Activated CD4-positive, alpha-beta T cell treated with anti-CD3 and anti-CD28 coated beads for 36 hours (primary cell): ENCODE measurements around the gene OR8I2. TPM values are rescaled to one million over a fixed set of nuclear protein-coding genes. Genes with fewer than 3 reads are reported as not detected.
"Not testable (repeated sequence)": the region's sequence is repeated elsewhere in the genome, so short reads cannot be mapped to it uniquely, and the experiment has no call there.

Source experiments
- ATAC-seq: fragments of 200-7000 bp; cut with Tn5 transposase; one replicate; pipeline ENCODE4 v1.10.0; 2021; ENCODE audit warnings: mild to moderate bottlenecking, moderate library complexity
- CTCF ChIA-PET: fragments of 350-600 bp; sonication (Branson Sonifier 250); formaldehyde crosslinking; loops from one replicate; lab custom pipeline; 2021; ENCODE audit warnings: antibody characterized with exemption; lab: Charles Lee
- POLR2A ChIA-PET: fragments of 350-600 bp; sonication (Branson Sonifier 250); formaldehyde crosslinking; loops from one replicate; lab custom pipeline; 2021; ENCODE audit warnings: antibody characterized with exemption, inconsistent platforms; lab: Charles Lee
- DNase-seq: peaks from one replicate; pipeline ENCODE4 v3.0.0-alpha.2; 2020
- H3K27ac Mint-ChIP-seq: one replicate; pipeline ENCODE4 v1.8.0; 2021; ENCODE audit warnings: mixed read lengths
- H3K27me3 Mint-ChIP-seq: one replicate; pipeline ENCODE4 v1.8.0; 2021; ENCODE audit warnings: mixed read lengths
- H3K36me3 Mint-ChIP-seq: one replicate; pipeline ENCODE4 v1.8.0; 2021; ENCODE audit warnings: low read depth, mixed read lengths
- H3K4me1 Mint-ChIP-seq: one replicate; pipeline ENCODE4 v1.8.0; 2021; ENCODE audit warnings: mixed read lengths
- H3K4me3 Mint-ChIP-seq: one replicate; pipeline ENCODE4 v1.8.0; 2021; ENCODE audit warnings: mild to moderate bottlenecking, moderate library complexity, mixed read lengths
- H3K9me3 Mint-ChIP-seq: one replicate; pipeline ENCODE4 v1.8.0; 2021; ENCODE audit warnings: low read depth, mixed read lengths
- intact Hi-C, 2 experiments: fragments of 100-400 bp; cut with DNase I in 1 of 2; cut with micrococcal nuclease in 1 of 2; formaldehyde crosslinking; loops; one replicate each; pipeline versions ENCODE4 v1.14.2 to v1.15.1; 2022 to 2024; cut with DNase I, micrococcal nuclease
- total RNA-seq, 2 experiments: library from RNA; stranded (reverse); gene quantifications; one replicate each; pipeline ENCODE4 v1.2.3, GENCODE V29; 2021

OR8I2 gene
- not detected for total RNA-seq

DNA sequence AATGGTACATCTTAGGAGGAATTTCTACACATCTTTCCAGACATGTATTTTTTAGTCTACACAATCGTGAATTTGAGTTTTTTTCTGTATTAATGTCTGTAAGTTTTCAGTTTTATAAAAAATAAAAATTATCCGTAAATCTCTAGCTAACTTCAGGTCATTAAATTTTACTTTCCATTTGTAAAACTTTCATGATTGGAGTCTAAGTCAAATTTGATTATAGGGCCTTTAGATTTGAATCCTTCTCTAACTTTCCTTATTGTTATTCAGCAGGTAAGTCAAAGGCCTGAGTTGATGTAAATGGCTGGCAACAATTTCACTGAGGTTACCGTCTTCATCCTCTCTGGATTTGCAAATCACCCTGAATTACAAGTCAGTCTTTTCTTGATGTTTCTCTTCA, at the start of gene OR8I2:
OR8I2 (plus strand) TSS at position 301 of the 400 bp plus-strand sequence; CDS start at position 301, 0 bp downstream.
- Mint-ChIP-seq H3K27me3 (no peaks in the 10 kb centered on the region), H3K4me1 (no peaks in the 10 kb centered on the region), H3K9me3 (peaks cover 9% of the 10 kb centered on the region), H3K27ac (no peak within 1 kb of the TSS), H3K4me3 (no peak within 1 kb of the TSS), H3K36me3 (no peaks in the 10 kb centered on the region)
- DNase-seq (no peak), ATAC-seq (no peak)
- ChIA-PET POLR2A (no interaction called here), CTCF (interaction anchor here (0.6 kb wide), 1 partner anchor 243 kb away, joined by 3 read pairs; no protein-coding TSS in a partner anchor)
- intact Hi-C loops, result no loop called here

DNA sequence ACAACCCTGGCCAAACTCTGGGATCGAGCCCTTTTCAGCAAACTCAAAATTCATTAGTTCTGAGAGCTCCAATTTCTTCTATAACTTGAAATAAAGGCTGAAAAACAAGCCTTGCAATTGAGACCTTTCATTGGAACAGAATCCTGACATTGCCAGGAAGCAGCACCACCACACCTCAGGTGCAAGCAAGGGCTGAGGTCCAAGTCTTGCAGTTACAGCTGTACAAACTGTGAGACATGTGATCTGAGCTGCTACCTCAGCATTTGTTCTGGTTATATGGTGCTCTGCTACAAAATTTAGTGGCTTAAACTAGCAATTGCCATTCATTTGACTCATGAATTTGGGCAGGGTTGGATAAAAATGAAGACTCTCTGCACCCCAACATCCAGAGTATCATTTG, 47.6 kb upstream of the OR8I2 start:
- ATAC-seq (no peak), DNase-seq (no peak)
- Mint-ChIP-seq H3K4me3 (no peak overlapping the region), H3K27me3 (no peaks in the 10 kb centered on the region), H3K4me1 (no peaks in the 10 kb centered on the region), H3K27ac (no peak overlapping the region), H3K36me3 (no peaks in the 10 kb centered on the region), H3K9me3 (peaks cover 10% of the 10 kb centered on the region)
- CTCF ChIA-PET, result no interaction called here
- POLR2A ChIA-PET, result no interaction called here
- intact Hi-C loops, result no loop called here

DNA sequence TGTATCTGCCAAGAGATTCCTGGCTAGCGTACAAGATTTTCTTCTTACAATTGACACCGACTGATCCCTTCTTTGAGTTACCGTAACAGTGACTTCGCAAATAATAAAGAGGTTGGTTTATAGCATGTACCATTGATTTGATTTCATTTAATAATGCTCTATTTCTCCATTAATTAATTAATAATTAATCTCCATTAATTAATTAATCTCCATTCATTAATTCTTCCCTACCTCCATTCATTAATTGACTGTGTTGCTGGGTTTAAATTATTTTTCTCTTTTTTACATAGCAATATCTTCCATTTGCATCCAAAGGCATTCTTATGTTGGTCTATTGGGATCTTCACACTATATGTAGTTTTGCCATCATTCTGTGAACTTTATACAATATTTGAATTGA, 44.6 kb upstream of the OR8I2 start:
- Mint-ChIP-seq H3K4me1 (no peaks in the 10 kb centered on the region), H3K36me3 (no peaks in the 10 kb centered on the region), H3K27ac (no peak overlapping the region), H3K9me3 (peaks cover 2% of the 10 kb centered on the region), H3K4me3 (no peak overlapping the region), H3K27me3 (no peaks in the 10 kb centered on the region)
- ATAC-seq (no peak), DNase-seq (no peak)
- ChIA-PET POLR2A (no interaction called here), CTCF (interaction anchor here (1.0 kb wide), 1 partner anchor 20 kb away, joined by 3 read pairs; no protein-coding TSS in a partner anchor)
- intact Hi-C loops, result no loop called here

DNA sequence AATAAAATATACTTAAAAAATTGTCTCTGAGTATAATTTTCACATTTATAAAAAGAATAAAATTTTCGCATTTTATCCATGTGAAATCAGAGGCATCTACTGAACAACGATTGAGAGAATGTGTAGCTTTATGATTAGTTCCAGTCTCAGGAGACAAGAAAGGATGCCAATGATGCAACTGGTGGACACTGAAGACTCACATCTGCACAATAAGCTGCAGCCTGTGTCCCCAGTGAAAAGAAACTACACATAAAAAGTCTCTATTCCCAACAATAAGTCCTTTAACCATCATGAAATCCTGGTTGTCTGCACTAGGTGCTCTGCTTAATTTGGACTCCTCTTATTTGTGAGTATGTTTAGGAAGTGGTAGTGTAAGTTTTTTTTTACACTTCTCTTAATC, 43.6 kb upstream of the OR8I2 start:
- H3K36me3 Mint-ChIP-seq, result no peaks in the 10 kb centered on the region
- ChIA-PET CTCF (no interaction called here), POLR2A (no interaction called here)
- no peak for DNase-seq
- H3K4me1 Mint-ChIP-seq, result no peaks in the 10 kb centered on the region
- no peak for ATAC-seq
- no peak overlapping the region for H3K4me3 Mint-ChIP-seq
- intact Hi-C loops, result no loop called here
- H3K27ac Mint-ChIP-seq, result no peak overlapping the region
- H3K9me3 Mint-ChIP-seq, result peaks cover 5% of the 10 kb centered on the region
- no peaks in the 10 kb centered on the region for H3K27me3 Mint-ChIP-seq

DNA sequence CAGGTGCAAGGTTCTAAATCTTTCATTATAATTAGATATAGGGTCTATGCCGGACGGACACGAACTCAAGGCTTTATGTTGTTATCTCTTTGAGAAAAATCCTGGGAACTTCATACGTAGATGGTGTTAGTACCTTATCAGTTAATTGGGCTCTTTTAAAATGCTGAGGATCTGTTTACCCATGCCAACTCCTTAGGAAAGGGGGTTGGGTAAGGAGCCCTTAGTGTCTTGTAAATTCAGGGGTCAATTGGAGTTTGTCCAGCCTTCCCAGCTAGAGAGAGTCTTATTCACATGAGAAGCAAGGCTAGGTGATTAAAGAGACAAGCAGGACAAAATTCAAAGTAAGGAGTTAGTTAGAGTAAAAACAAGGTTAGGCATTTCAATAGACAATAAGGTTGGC, 36.7 kb upstream of the OR8I2 start:
- H3K36me3 Mint-ChIP-seq, intact Hi-C loops, POLR2A ChIA-PET, DNase-seq, H3K4me3 Mint-ChIP-seq, ATAC-seq, H3K4me1 Mint-ChIP-seq, CTCF ChIA-PET, H3K27me3 Mint-ChIP-seq, H3K27ac Mint-ChIP-seq: not testable (repeated sequence)
- H3K9me3 Mint-ChIP-seq, result peaks cover 19% of the 10 kb centered on the region

DNA sequence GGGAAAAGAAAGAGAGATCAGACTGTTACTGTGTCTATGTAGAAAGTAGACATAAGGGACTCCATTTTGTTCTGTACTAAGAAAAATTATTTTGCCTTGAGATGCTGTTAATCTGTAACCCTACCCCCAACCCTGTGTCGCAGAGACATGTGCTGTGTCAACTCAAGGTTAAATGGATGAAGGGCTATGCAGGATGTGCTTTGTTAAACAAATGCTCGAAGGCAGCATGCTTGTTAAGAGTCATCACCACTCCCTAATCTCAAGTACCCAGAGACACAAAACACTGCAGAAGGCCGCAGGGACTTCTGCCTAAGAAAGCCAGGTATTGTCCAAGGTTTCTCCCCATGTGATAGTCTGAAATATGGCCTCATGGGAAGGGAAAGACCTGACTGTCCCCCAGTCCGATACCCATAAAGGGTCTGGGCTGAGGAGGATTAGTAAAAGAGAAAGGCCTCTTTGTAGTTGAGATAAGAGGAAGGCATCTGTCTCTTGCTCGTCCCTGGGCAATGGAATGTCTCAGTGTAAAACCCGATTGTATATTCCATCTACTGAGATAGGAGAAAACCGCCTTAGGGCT, 35.4 kb upstream of the OR8I2 start:
- intact Hi-C loops, CTCF ChIA-PET, H3K27ac Mint-ChIP-seq, H3K27me3 Mint-ChIP-seq, H3K36me3 Mint-ChIP-seq, DNase-seq, H3K4me1 Mint-ChIP-seq, POLR2A ChIA-PET, H3K4me3 Mint-ChIP-seq, ATAC-seq: not testable (repeated sequence)
- peaks cover 19% of the 10 kb centered on the region for H3K9me3 Mint-ChIP-seq

DNA sequence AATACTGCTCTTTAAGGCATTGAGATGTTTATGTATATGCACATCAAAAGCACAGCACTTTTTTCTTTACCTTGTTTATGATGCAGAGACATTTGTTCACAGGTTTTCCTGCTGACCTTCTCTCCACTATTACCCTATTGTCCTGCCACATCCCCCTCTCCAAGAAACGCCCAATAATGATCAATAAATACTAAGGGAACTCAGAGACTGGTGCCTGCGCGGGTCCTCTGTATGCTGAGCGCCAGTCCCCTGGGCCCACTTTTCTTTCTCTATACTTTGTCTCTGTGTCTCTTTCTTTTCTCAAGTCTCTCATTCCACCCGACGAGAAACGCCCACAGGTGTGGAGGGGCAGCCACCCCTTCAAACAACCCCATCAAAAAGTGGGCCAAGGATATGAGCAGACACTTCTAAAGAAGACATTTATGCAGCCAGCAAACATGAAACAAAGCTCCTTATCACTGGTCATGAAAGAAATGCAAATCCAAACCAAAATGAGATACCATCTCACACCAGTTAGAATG, 34.8 kb upstream of the OR8I2 start:
- peaks cover 19% of the 10 kb centered on the region for H3K9me3 Mint-ChIP-seq
- ATAC-seq, H3K4me1 Mint-ChIP-seq, CTCF ChIA-PET, H3K27me3 Mint-ChIP-seq, intact Hi-C loops, H3K36me3 Mint-ChIP-seq, H3K4me3 Mint-ChIP-seq, DNase-seq, H3K27ac Mint-ChIP-seq, POLR2A ChIA-PET: not testable (repeated sequence)

DNA sequence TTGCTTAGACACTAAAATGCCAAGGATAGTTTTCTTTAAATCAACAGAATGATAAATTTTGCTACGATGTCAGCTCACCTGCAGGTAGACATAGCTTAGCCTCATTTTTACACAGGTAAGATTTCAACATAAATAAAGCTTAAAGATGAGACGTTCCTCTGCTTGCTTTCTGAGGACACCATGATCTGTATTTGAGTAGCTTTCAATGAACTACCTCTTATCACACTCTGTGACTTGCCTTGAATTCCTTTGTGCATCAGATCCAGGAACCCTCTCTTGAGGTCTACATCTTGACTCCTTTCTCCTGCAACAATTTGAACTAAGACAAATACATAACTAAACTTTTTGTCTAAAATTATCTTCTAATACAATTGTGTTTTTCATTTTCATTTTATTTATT, 26.1 kb upstream of the OR8I2 start:
- intact Hi-C loops, result no loop called here
- CTCF ChIA-PET, result no interaction called here
- Mint-ChIP-seq H3K4me1 (no peaks in the 10 kb centered on the region), H3K4me3 (no peak overlapping the region), H3K27ac (no peak overlapping the region), H3K9me3 (peaks cover 12% of the 10 kb centered on the region), H3K36me3 (no peaks in the 10 kb centered on the region), H3K27me3 (no peaks in the 10 kb centered on the region)
- POLR2A ChIA-PET, result no interaction called here
- DNase-seq (no peak), ATAC-seq (no peak)

DNA sequence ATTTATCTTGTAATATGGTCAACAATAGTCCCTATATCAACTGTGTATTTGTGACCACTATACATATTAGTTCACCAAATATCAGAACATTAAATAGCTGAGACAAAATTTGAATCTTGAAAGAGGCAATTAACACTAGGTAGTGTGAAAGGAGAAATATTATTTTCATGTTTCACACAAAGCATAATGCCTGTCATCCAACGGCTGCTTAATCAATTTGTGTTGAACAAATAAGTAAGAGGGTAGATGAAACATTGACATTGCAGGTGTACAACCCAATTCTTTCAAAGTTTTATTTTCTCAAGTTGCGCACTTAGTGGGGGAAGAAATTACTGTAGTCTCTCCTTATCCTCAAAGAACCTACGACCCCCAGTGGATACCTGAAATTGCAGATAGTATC, 3.4 kb upstream of the OR8I2 start:
- H3K9me3 Mint-ChIP-seq, result peaks cover 5% of the 10 kb centered on the region
- intact Hi-C loops, result no loop called here
- no peaks in the 10 kb centered on the region for H3K27me3 Mint-ChIP-seq

DNA sequence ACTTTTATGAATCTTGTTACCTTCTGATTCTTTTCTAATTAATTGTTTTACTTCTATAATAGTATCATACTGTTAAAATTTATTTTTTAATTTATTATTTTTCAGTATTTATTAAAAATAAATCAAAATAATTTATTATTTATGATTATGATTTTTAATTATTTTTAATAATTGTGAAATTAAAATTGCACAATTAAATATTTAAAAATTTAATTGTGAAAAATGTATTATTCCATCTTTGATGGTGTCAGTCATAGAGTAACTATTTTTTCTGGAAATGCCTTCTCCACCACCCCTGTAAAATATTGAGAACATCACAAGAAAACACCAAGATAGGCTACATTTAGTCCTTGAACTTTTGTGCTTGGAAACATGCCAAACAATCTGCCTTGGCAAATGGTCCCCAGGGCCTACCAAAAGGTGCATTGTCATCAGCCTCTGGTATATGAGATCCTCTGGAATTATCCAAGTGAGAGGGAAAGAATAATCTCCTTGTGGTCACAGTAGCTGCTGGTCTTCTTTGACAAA, 10.2 kb downstream of the OR8I2 start, which contains the start of gene OR8H2:
OR8H2 (plus strand) TSS at position 478 of the 528 bp plus-strand sequence. CDS start 1,356 bp downstream, outside the sequence.
- no peaks in the 10 kb centered on the region for H3K27me3 Mint-ChIP-seq
- H3K4me1 Mint-ChIP-seq, result no peaks in the 10 kb centered on the region
- no peak within 1 kb of the TSS for H3K4me3 Mint-ChIP-seq
- ATAC-seq, result no peak
- POLR2A ChIA-PET, result no interaction called here
- intact Hi-C loops, result no loop called here
- H3K9me3 Mint-ChIP-seq, result peaks cover 15% of the 10 kb centered on the region
- no peak for DNase-seq
- H3K27ac Mint-ChIP-seq, result no peak within 1 kb of the TSS
- no peaks in the 10 kb centered on the region for H3K36me3 Mint-ChIP-seq
- CTCF ChIA-PET, result no interaction called here

More for the DNA sequence above, 3.4 kb upstream of the OR8I2 start:
- DNase-seq (no peak), ATAC-seq (no peak)
- H3K27ac Mint-ChIP-seq, result no peak overlapping the region
- H3K4me3 Mint-ChIP-seq, result no peak overlapping the region
- POLR2A ChIA-PET, result no interaction called here
- no peaks in the 10 kb centered on the region for H3K4me1 Mint-ChIP-seq
- no peaks in the 10 kb centered on the region for H3K36me3 Mint-ChIP-seq
- CTCF ChIA-PET, result no interaction called here

DNA sequence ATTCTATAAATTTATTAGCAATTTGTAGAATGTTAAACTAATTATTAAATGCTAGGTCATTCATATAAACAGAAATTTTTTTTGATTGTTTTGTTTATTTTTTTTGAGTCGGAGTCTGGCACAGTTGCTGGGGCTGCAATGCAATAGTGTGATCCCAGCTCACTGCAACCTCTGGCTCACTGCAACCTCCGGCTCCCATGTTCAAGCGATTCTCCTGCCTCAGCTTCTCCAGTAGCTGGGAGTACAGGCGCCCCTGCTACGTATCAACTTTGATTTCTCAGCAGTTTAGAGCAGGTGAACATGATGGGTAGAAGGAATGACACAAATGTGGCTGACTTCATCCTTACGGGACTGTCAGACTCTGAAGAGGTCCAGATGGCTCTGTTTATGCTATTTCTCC, 29.0 kb downstream of the OR8I2 start, which contains the start of gene OR8H3:
OR8H3 (plus strand) TSS at position 301 of the 400 bp plus-strand sequence; CDS start at position 301, 0 bp downstream.
- Mint-ChIP-seq H3K36me3 (no peaks in the 10 kb centered on the region), H3K9me3 (peaks cover 12% of the 10 kb centered on the region), H3K27ac (no peak within 1 kb of the TSS), H3K27me3 (no peaks in the 10 kb centered on the region), H3K4me1 (no peaks in the 10 kb centered on the region), H3K4me3 (no peak within 1 kb of the TSS)
- intact Hi-C loops, result loop anchor here in 1 of 2 experiments (10.0 kb wide), 1 partner anchor 53 kb away; the partner anchor contains the start of gene OR5J2
- no peak for DNase-seq
- ChIA-PET POLR2A (no interaction called here), CTCF (no interaction called here)
- no peak for ATAC-seq

DNA sequence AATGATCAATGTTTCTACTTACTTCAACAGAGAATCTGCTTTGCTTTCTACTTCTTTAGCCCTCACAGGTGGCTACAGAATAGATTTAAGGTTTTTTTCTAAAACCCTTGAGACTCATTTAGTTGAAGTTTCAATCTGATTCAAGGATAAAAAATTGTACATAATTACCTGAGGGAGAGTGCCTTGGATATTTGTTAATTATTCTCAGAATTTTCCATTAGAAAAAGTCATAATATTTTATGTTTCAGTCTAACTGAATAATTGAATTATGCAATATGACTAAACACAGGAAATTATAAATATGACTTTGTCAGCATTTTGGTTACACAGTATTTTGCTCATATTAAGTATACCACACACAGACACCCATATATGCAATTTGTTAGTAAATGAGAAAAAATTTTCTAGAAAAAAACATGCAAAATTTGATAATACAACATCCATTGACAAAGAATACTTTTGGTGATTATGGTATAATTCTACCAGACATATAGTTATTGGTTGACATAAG, 47.1 kb downstream of the OR8I2 start, which contains the start of gene OR8J3:
OR8J3 (minus strand) TSS at position 51 of the 511 bp plus-strand sequence. CDS start 2,483 bp downstream, outside the sequence.
- DNase-seq (no peak), ATAC-seq (no peak)
- intact Hi-C loops, result no loop called here
- ChIA-PET CTCF (no interaction called here), POLR2A (no interaction called here)
- Mint-ChIP-seq H3K9me3 (peaks cover 14% of the 10 kb centered on the region), H3K27ac (no peak within 1 kb of the TSS), H3K27me3 (no peaks in the 10 kb centered on the region), H3K36me3 (no peaks in the 10 kb centered on the region), H3K4me1 (no peaks in the 10 kb centered on the region), H3K4me3 (no peak within 1 kb of the TSS)
